ENCODE measurements around the gene ADAM15.

DNA sequence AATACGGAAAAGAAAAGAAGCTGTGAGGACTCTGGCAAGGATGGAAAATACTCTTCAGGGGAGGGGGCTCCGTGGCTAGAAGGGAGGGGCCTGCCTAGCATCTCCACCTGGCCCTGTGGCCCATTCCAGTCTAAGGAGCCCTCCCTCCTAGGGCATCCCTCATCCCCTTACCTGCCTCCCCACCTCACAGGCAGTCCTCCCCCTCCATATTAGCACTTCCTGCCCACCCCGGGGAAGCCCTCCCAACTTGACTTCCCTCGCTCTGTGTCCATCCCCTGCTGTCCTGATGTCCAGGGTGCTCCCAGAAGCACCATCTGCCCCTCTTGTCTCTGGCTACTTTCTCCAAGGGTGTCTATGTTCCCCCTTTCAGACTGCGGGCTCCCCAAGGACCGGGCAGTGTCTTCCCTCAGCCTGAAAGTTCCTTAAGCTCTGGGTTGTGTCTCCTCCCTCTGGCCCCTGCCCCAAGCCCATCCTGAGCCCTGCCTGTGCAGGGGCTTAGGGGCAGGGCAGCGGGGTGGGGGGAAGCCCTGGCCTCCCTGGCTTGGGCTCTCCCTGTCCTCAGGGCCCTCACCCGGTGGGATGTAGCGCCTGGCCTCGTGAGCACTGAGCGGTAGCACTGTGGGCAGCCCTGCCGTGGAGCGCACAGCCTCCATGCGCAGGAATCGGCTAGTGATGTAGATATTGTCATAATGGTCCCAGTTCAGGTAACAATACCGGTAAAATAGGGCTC is 21.4 kb upstream of the ADAM15 start:
- TF ChIP-seq, protein P1, sequence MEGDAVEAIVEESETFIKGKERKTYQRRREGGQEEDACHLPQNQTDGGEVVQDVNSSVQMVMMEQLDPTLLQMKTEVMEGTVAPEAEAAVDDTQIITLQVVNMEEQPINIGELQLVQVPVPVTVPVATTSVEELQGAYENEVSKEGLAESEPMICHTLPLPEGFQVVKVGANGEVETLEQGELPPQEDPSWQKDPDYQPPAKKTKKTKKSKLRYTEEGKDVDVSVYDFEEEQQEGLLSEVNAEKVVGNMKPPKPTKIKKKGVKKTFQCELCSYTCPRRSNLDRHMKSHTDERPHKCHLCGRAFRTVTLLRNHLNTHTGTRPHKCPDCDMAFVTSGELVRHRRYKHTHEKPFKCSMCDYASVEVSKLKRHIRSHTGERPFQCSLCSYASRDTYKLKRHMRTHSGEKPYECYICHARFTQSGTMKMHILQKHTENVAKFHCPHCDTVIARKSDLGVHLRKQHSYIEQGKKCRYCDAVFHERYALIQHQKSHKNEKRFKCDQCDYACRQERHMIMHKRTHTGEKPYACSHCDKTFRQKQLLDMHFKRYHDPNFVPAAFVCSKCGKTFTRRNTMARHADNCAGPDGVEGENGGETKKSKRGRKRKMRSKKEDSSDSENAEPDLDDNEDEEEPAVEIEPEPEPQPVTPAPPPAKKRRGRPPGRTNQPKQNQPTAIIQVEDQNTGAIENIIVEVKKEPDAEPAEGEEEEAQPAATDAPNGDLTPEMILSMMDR (IDR thresholded peaks at IDR 0.05): no peak
- TF ChIP-seq POLR2AphosphoS5 (IDR thresholded peaks at IDR 0.05): no peak

Measured in breast epithelium (tissue), 3 donors.